H9 (cell line): ENCODE data around the gene THSD1. TPM values are rescaled to one million over a fixed set of nuclear protein-coding genes. Genes with fewer than 3 reads are reported as not detected.

Experiments
- DNase-seq: peaks from one replicate; pipeline ENCODE4 v3.0.0-alpha.2; 2017
- H2AFZ ChIP-seq: one replicate; pipeline ENCODE4 v1.6.1; 2013; ENCODE audit warnings: mild to moderate bottlenecking, low read length, control low read depth, moderate library complexity
- H2AK5ac ChIP-seq: 2 replicates; pipeline ENCODE4 v1.6.1; 2013; ENCODE audit warnings: low read length, control low read depth, mixed read lengths; ENCODE audit not compliant: insufficient read length
- H2BK120ac ChIP-seq: one replicate; pipeline ENCODE4 v1.6.1; 2013; ENCODE audit warnings: low read depth, mild to moderate bottlenecking, low read length, control low read depth, inconsistent platforms; ENCODE audit not compliant: poor library complexity, severe bottlenecking
- H2BK12ac ChIP-seq: 2 replicates; pipeline ENCODE4 v1.6.1; 2013; ENCODE audit warnings: low read length, control low read depth, mixed read lengths, low read depth; ENCODE audit not compliant: insufficient read length
- H2BK15ac ChIP-seq: 2 replicates; pipeline ENCODE4 v1.6.1; 2013; ENCODE audit warnings: low read depth, low read length, control low read depth
- H2BK20ac ChIP-seq: one replicate; pipeline ENCODE4 v1.6.1; 2013; ENCODE audit warnings: low read depth, mild to moderate bottlenecking, low read length, control low read depth, inconsistent platforms; ENCODE audit not compliant: poor library complexity, severe bottlenecking
- H2BK5ac ChIP-seq: 2 replicates; pipeline ENCODE4 v1.6.1; 2013; ENCODE audit warnings: low read length, control low read depth, mixed read lengths; ENCODE audit not compliant: insufficient read length
- H3K14ac ChIP-seq: 2 replicates; pipeline ENCODE4 v1.6.1; 2013; ENCODE audit warnings: low read length, control low read depth; ENCODE audit not compliant: insufficient read depth
- H3K18ac ChIP-seq: 2 replicates; pipeline ENCODE4 v1.6.1; 2013; ENCODE audit warnings: low read depth, mild to moderate bottlenecking, mixed read lengths, low read length, control low read depth; ENCODE audit not compliant: insufficient read length
- H3K23ac ChIP-seq: 2 replicates; pipeline ENCODE4 v1.6.1; 2013; ENCODE audit warnings: low read length, control low read depth, mixed read lengths, low read depth; ENCODE audit not compliant: insufficient read length
- H3K23me2 ChIP-seq: 2 replicates; pipeline ENCODE4 v1.6.1; 2013; ENCODE audit warnings: low read depth, mild to moderate bottlenecking, mixed read lengths, low read length, control low read depth; ENCODE audit not compliant: insufficient read length, poor library complexity, severe bottlenecking
- H3K27ac ChIP-seq: 2 replicates; pipeline ENCODE4 v1.5.1; 2013; ENCODE audit warnings: low read length, control low read depth, mixed read lengths, low read depth; ENCODE audit not compliant: insufficient read length
- H3K27me3 ChIP-seq: 2 replicates; pipeline ENCODE4 v1.6.1; 2013; ENCODE audit warnings: low read length, control low read depth, inconsistent platforms; ENCODE audit not compliant: insufficient read depth
- H3K4ac ChIP-seq: 2 replicates; pipeline ENCODE4 v1.6.1; 2013; ENCODE audit warnings: low read depth, mild to moderate bottlenecking, control low read depth, inconsistent platforms, low read length, moderate library complexity
- H3K4me1 ChIP-seq: 2 replicates; pipeline ENCODE4 v1.6.1; 2013; ENCODE audit warnings: low read length, control low read depth, inconsistent platforms; ENCODE audit not compliant: insufficient read depth
- H3K4me2 ChIP-seq: 2 replicates; pipeline ENCODE4 v1.6.1; 2013; ENCODE audit warnings: low read length, control low read depth, mixed read lengths; ENCODE audit not compliant: insufficient read length, insufficient read depth
- H3K56ac ChIP-seq: 2 replicates; pipeline ENCODE4 v1.6.1; 2013; ENCODE audit warnings: low read depth, mild to moderate bottlenecking, mixed read lengths, low read length, control low read depth; ENCODE audit not compliant: insufficient read length
- H3K79me1 ChIP-seq: 2 replicates; pipeline ENCODE4 v1.6.1; 2013; ENCODE audit warnings: low read depth, mild to moderate bottlenecking, moderate library complexity, low read length, control low read depth, inconsistent platforms; ENCODE audit not compliant: insufficient read depth, poor library complexity, severe bottlenecking
- H3K79me2 ChIP-seq: 2 replicates; pipeline ENCODE4 v1.6.1; 2013; ENCODE audit warnings: low read length, control low read depth, inconsistent platforms; ENCODE audit not compliant: insufficient read depth
- H3K9ac ChIP-seq: 2 replicates; pipeline ENCODE4 v1.6.1; 2013; ENCODE audit warnings: low read length, control low read depth, mixed read lengths; ENCODE audit not compliant: insufficient read length; ENCODE audit errors: extremely low read depth
- H3K9me3 ChIP-seq: one replicate; pipeline ENCODE4 v1.6.1; 2013; ENCODE audit warnings: low read depth, low read length, inconsistent platforms; ENCODE audit not compliant: control insufficient read depth
- H3T11ph ChIP-seq: one replicate; pipeline ENCODE4 v1.6.1; 2013; ENCODE audit warnings: mild to moderate bottlenecking, low read length, control low read depth, inconsistent platforms
- H4K20me1 ChIP-seq: one replicate; pipeline ENCODE4 v1.6.1; 2013; ENCODE audit not compliant: control insufficient read depth, insufficient read length, insufficient read depth
- H4K5ac ChIP-seq: 2 replicates; pipeline ENCODE4 v1.6.1; 2013; ENCODE audit warnings: low read depth, mild to moderate bottlenecking, mixed read lengths, low read length, control low read depth; ENCODE audit not compliant: insufficient read length
- H4K8ac ChIP-seq: replicated peaks from 2 replicates; pipeline ENCODE4 v1.6.1; 2013; ENCODE audit warnings: low read length, control low read depth, mixed read lengths, low read depth; ENCODE audit not compliant: insufficient read length
- H4K91ac ChIP-seq: 2 replicates; pipeline ENCODE4 v1.6.1; 2013; ENCODE audit warnings: low read depth, mild to moderate bottlenecking, moderate library complexity, mixed read lengths, low read length, control low read depth; ENCODE audit not compliant: insufficient read length
- H3K27ac Mint-ChIP-seq, 3 experiments: 2 replicates in 2 of 3; 3 replicates in 1 of 3; pipeline ENCODE4 v1.8.0; 2020 to 2021; ENCODE audit warnings: mixed read lengths in 3 of 3, mild to moderate bottlenecking in 1 of 3, moderate library complexity in 1 of 3
- H3K27me3 Mint-ChIP-seq: 2 replicates; pipeline ENCODE4 v1.8.0; 2021; ENCODE audit warnings: low read depth, mild to moderate bottlenecking, moderate library complexity, mixed read lengths
- H3K36me3 Mint-ChIP-seq, 3 experiments: 2 replicates in 2 of 3; 3 replicates in 1 of 3; pipeline ENCODE4 v1.8.0; 2020 to 2021; ENCODE audit warnings: low read depth in 3 of 3, mixed read lengths in 3 of 3; ENCODE audit not compliant: insufficient read depth in 1 of 3
- H3K4me1 Mint-ChIP-seq, 2 experiments: 2 replicates each; pipeline ENCODE4 v1.8.0; 2020; ENCODE audit warnings: mixed read lengths in 2 of 2
- H3K4me3 Mint-ChIP-seq, 2 experiments: 2 replicates in 1 of 2; 3 replicates in 1 of 2; pipeline ENCODE4 v1.8.0; 2020 to 2021; ENCODE audit warnings: mild to moderate bottlenecking in 2 of 2, mixed read lengths in 2 of 2, moderate library complexity in 1 of 2
- H3K9me3 Mint-ChIP-seq, 2 experiments: 2 replicates in 1 of 2; 3 replicates in 1 of 2; pipeline ENCODE4 v1.8.0; 2020; ENCODE audit warnings: mild to moderate bottlenecking in 2 of 2, mixed read lengths in 2 of 2, moderate library complexity in 1 of 2
- CTCF ChIP-seq: fragments of 200-600 bp; sonication (generic); conservative IDR thresholded peaks from 3 replicates; pipeline ENCODE4 v1.8.0; 2021; ENCODE audit warnings: antibody characterized with exemption, mild to moderate bottlenecking
- whole genome bisulfite sequencing: extraction: QIAGEN DNeasy Blood & Tissue Kit; methylation state at CpG from one replicate; pipeline ENCODE4 v1.1.7; 2013; ENCODE audit warnings: missing lambda C conversion rate, low lambda C conversion rate, mixed read lengths; ENCODE audit not compliant: insufficient read length; ENCODE audit errors: extremely low coverage; 5-methylcytosine and 5-hydroxymethylcytosine counted together
- total RNA-seq: library from RNA; stranded (reverse); gene quantifications from 2 replicates; pipeline ENCODE4 v1.2.1, GENCODE V29; 2021

THSD1 gene
- total RNA-seq, 1 experiment from 2014 or later = 0.22 TPM

GRCh38 chr13:52454459-52454819, 48.5 kb upstream of the THSD1 start:
- Histone ChIP-seq H2BK5ac (no peak overlapping the region), H4K20me1 (no peaks in the 10 kb centered on the region), H3K4me1 (no peaks in the 10 kb centered on the region), H3K27me3 (no peaks in the 10 kb centered on the region), H3K79me1 (peaks cover 3% of the 10 kb centered on the region), H4K91ac (no peak overlapping the region), H2AK5ac (no peak overlapping the region), H3T11ph (no peak overlapping the region), H4K8ac (no peak overlapping the region), H3K27ac (no peak overlapping the region), H2AFZ (peak overlapping the region; percentile 15), H3K4ac (no peak overlapping the region), H3K23ac (no peak overlapping the region), H4K5ac (no peak overlapping the region), H3K14ac (no peak overlapping the region), H2BK20ac (no peak overlapping the region), H3K79me2 (peaks cover 3% of the 10 kb centered on the region; the same call in 1 of the 2 replicates), H3K56ac (no peak overlapping the region), H3K9me3 (no peaks in the 10 kb centered on the region), H3K4me2 (peak overlapping the region; percentile 99), H3K18ac (no peak overlapping the region), H2BK12ac (no peak overlapping the region), H3K9ac (peak overlapping the region; percentile 12), H3K23me2 (peaks cover 10% of the 10 kb centered on the region), H2BK15ac (no peak overlapping the region), H2BK120ac (no peak overlapping the region)
- WGBS = no CpG with 5 or more reads among the region's 8 CpGs
- H3K36me3 Mint-ChIP-seq = peaks cover 16 to 29% (median 27%) of the 10 kb centered on the region in 3 experiments
- H3K27me3 Mint-ChIP-seq = no peaks in the 10 kb centered on the region; the same call in 1 of the 2 replicates
- peak; percentile 27 for DNase-seq
- H3K4me3 Mint-ChIP-seq = peak overlapping the region; percentile 90
- peaks cover 32 to 36% of the 10 kb centered on the region in 2 experiments for H3K4me1 Mint-ChIP-seq
- TF ChIP-seq CTCF = no peak
- H3K9me3 Mint-ChIP-seq = no peaks in the 10 kb centered on the region; a peak in 1 of 5 replicates
- H3K27ac Mint-ChIP-seq = peak overlapping the region in 1 of 3 experiments; percentile 30; a peak in 2 of 7 replicates
